GM12878 (cell line): Measurements from ENCODE around the gene RALGPS1. TPM values are rescaled to one million over a fixed set of nuclear protein-coding genes. Genes with fewer than 3 reads are reported as not detected.

Experiments used
- ATAC-seq: fragments of 200-7000 bp; cut with Tn5 transposase; 3 replicates; pipeline ENCODE4 v1.9.1; 2020; ENCODE audit warnings: mild to moderate bottlenecking, moderate library complexity
- BruUV-seq: library from RNA; stranded (reverse); fragments of 400-500 nt; replicated peaks from 2 replicates; lab custom pipeline; 2021; lab: Mats Ljungman, UMichigan
- CTCF ChIA-PET: fragments of 300-600 bp; sonication (Branson Sonifier 250); formaldehyde crosslinking; extraction: SDS; loops from one replicate; lab custom pipeline; 2021; ENCODE audit warnings: inconsistent platforms; lab: Yijun Ruan, JAX
- POLR2A ChIA-PET: fragments of 350-600 bp; formaldehyde crosslinking; extraction: SDS; loops from one replicate; lab custom pipeline; 2021; ENCODE audit warnings: inconsistent platforms; lab: Charles Lee
- RAD21 ChIA-PET: fragments of 300-600 bp; sonication (Branson Sonifier 250); formaldehyde crosslinking; loops from one replicate; lab custom pipeline; 2023; ENCODE audit warnings: antibody characterized with exemption; ENCODE audit not compliant: unreplicated experiment; lab: Charles Lee
- SMC1A ChIA-PET: fragments of 300-600 bp; sonication (Branson Sonifier 250); formaldehyde crosslinking; loops from one replicate; lab custom pipeline; 2023; ENCODE audit not compliant: unreplicated experiment, uncharacterized antibody; lab: Charles Lee
- DNase-seq: peaks from one replicate; pipeline ENCODE4 v3.0.0-alpha.2; 2011; ENCODE audit warnings: low read depth, low spot score
- FAIRE-seq: peaks from 3 replicates; lab custom pipeline; 2011; peaks lifted over from hg19 to GRCh38; lab: Jason Lieb, UNC
- H2AFZ ChIP-seq: 2 replicates; pipeline ENCODE4 v1.6.0; 2011; ENCODE audit warnings: low read depth, low read length, control low read depth; ENCODE audit not compliant: control insufficient read depth
- H3K27ac ChIP-seq: 2 replicates; pipeline ENCODE4 v1.5.1; 2011; ENCODE audit warnings: control low read depth; ENCODE audit not compliant: control insufficient read depth, insufficient read depth
- H3K27me3 ChIP-seq, 2 experiments: replicated peaks in 1 of 2; 2 replicates each; pipeline versions ENCODE4 v1.6.0 to v1.6.1; 2011; ENCODE audit warnings: low read length in 1 of 2; ENCODE audit not compliant: control insufficient read depth in 2 of 2, insufficient read depth in 2 of 2
- H3K36me3 ChIP-seq, 2 experiments: 2 replicates each; pipeline ENCODE4 v1.5.1; 2011; ENCODE audit warnings: low read length in 1 of 2; ENCODE audit not compliant: control insufficient read depth in 2 of 2, insufficient read depth in 2 of 2
- H3K4me1 ChIP-seq: 2 replicates; pipeline ENCODE4 v1.6.1; 2011; ENCODE audit warnings: mild to moderate bottlenecking, low read length, moderate library complexity, mixed read lengths; ENCODE audit not compliant: control insufficient read depth, insufficient read depth
- H3K4me2 ChIP-seq: 2 replicates; pipeline ENCODE4 v1.6.0; 2011; ENCODE audit warnings: control low read depth; ENCODE audit not compliant: control insufficient read depth, insufficient read depth
- H3K4me3 ChIP-seq: fragments of 200-600 bp; sonication (generic); 2 replicates; pipeline ENCODE4 v1.5.1; 2016
- H3K79me2 ChIP-seq: 2 replicates; pipeline ENCODE4 v1.6.0; 2011; ENCODE audit warnings: low read length; ENCODE audit not compliant: control insufficient read depth, insufficient read depth
- H3K9ac ChIP-seq: 2 replicates; pipeline ENCODE4 v1.8.0; 2011; ENCODE audit warnings: low read length, control low read depth, mixed read lengths; ENCODE audit not compliant: control insufficient read depth, insufficient read depth
- H3K9me3 ChIP-seq: replicated peaks from 3 replicates; pipeline ENCODE4 v1.5.1; 2011; ENCODE audit warnings: mild to moderate bottlenecking, low read length; ENCODE audit not compliant: control insufficient read depth, insufficient read depth
- H4K20me1 ChIP-seq: 2 replicates; pipeline ENCODE4 v1.6.0; 2011; ENCODE audit not compliant: control insufficient read depth, insufficient read depth
- BCL3 ChIP-seq: IDR thresholded peaks from 2 replicates; pipeline ENCODE4 v1.6.1; 2011; ENCODE audit warnings: borderline replicate concordance, low read depth, mild to moderate bottlenecking, moderate library complexity, low read length; ENCODE audit not compliant: insufficient read depth, poor library complexity, severe bottlenecking
- CEBPB ChIP-seq, 2 experiments: fragments of 150-350 bp in 1 of 2; IDR thresholded peaks; 2 replicates each; pipeline ENCODE4 v1.6.1; 2012 to 2014; ENCODE audit warnings: low read depth in 2 of 2, low read length in 2 of 2, borderline replicate concordance in 1 of 2, inconsistent platforms in 1 of 2
- HDAC2 ChIP-seq: fragments of 200-600 bp; sonication (generic); IDR thresholded peaks from 2 replicates; pipeline ENCODE4 v1.6.1; 2017
- MEF2B ChIP-seq: fragments of 450-650 bp; IDR thresholded peaks from 2 replicates; pipeline ENCODE4 v1.6.1; 2018; ENCODE audit warnings: mild to moderate bottlenecking, moderate library complexity; ENCODE audit not compliant: partially characterized antibody, poor library complexity, severe bottlenecking
- PAX8 ChIP-seq: fragments of 450-650 bp; IDR thresholded peaks from 2 replicates; pipeline ENCODE4 v1.6.1; 2017; ENCODE audit warnings: mild to moderate bottlenecking, moderate library complexity
- RUNX3 ChIP-seq: IDR thresholded peaks from 2 replicates; pipeline ENCODE4 v1.6.1; 2012; ENCODE audit warnings: low read length, inconsistent platforms
- SMARCA5 ChIP-seq: fragments of 450-650 bp; IDR thresholded peaks from 2 replicates; pipeline ENCODE4 v1.6.1; 2017; ENCODE audit warnings: mild to moderate bottlenecking
- SREBF1 ChIP-seq: IDR thresholded peaks from 2 replicates; pipeline ENCODE4 v1.6.1; 2012; ENCODE audit warnings: mild to moderate bottlenecking, low read length
- SUPT20H ChIP-seq: IDR thresholded peaks from 2 replicates; pipeline ENCODE4 v1.6.1; 2011; ENCODE audit warnings: low read depth, mild to moderate bottlenecking, low read length, moderate library complexity, borderline replicate concordance; ENCODE audit not compliant: control insufficient read depth
- YBX1 ChIP-seq: fragments of 450-650 bp; IDR thresholded peaks from 2 replicates; pipeline ENCODE4 v1.6.1; 2016; ENCODE audit warnings: antibody characterized with exemption
- ZZZ3 ChIP-seq: IDR thresholded peaks from 2 replicates; pipeline ENCODE4 v1.6.1; 2011; ENCODE audit warnings: low read depth; ENCODE audit not compliant: control insufficient read depth, insufficient read length
- WGBS: methylation state at CpG from one replicate; pipeline ENCODE4 v1.1.6; 2016; ENCODE audit warnings: low lambda C conversion rate; ENCODE audit not compliant: insufficient replicate concordance, insufficient coverage; ENCODE audit errors: missing lambda C conversion rate; 5-methylcytosine and 5-hydroxymethylcytosine counted together
- in situ Hi-C: fragments of 300-500 bp; cut with MboI; formaldehyde crosslinking; loops from 9 replicates; pipeline ENCODE4 v1.14.3; 2018; ENCODE audit warnings: mixed read lengths
- intact Hi-C: fragments of 100-400 bp; cut with micrococcal nuclease; formaldehyde crosslinking; loops from one replicate; pipeline ENCODE4 v1.14.2; 2022; ENCODE audit not compliant: unreplicated experiment
- polyA plus RNA-seq, 11 experiments: library from polyadenylated mRNA; depleted of rRNA in 4 of 11; unstranded in 6 of 11; stranded (reverse) in 5 of 11; fragments of >200 nt; fragmentation: Nextera tagmentation in 4 of 11; fragmentation: Illumina TruSeq in 1 of 11; extraction: Ambion mirVana in 4 of 11; extraction: Trizol in 1 of 11; gene quantifications; 1 replicate in 1 of 11; 2 replicates in 10 of 11; pipeline versions ENCODE4 v1.2.1 to v1.2.3, GENCODE V29; 2011 to 2016; ENCODE audit warnings: inconsistent platforms in 2 of 11, missing spikeins in 2 of 11, low read depth in 1 of 11
- total RNA-seq, 4 experiments: library from RNA; depleted of rRNA in 3 of 4; stranded (reverse); fragments of >200 nt in 3 of 4; fragmentation: Illumina TruSeq in 1 of 4; extraction: Trizol in 1 of 4; gene quantifications; 2 replicates each; pipeline versions ENCODE4 v1.2.1 to v1.2.3, GENCODE V29; 2013 to 2021

Gene RALGPS1
- total and polyA plus RNA-seq, 10 of the 15 experiments (the other 5 are each of a cell fraction or from before 2014, with no cell fraction given): 0.13 to 5.6 (median 2.7) TPM

- ChIA-PET POLR2A (no interaction called here), SMC1A (interaction anchor here (0.8 kb wide), 1 partner anchor 35 kb away, joined by 3 read pairs; no protein-coding TSS in a partner anchor), CTCF (no interaction called here), RAD21 (no interaction called here)
- in situ Hi-C loops (no loop called here), intact Hi-C loops (no loop called here)
- Histone ChIP-seq H3K4me3 (no peak overlapping the region), H3K4me1 (no peaks in the 10 kb centered on the region), H2AFZ (no peak overlapping the region), H4K20me1 (no peaks in the 10 kb centered on the region), H3K27ac (no peak overlapping the region), H3K36me3 (no peaks in the 10 kb centered on the region), H3K9me3 (no peaks in the 10 kb centered on the region), H3K79me2 (no peaks in the 10 kb centered on the region), H3K4me2 (no peak overlapping the region), H3K9ac (no peak overlapping the region), H3K27me3 (no peaks in the 10 kb centered on the region)
- TF ChIP-seq MEF2B: no peak
- no peak for TF ChIP-seq RUNX3
- TF ChIP-seq PAX8: no peak
- ATAC-seq: no peak
- WGBS: 82% methylated on average over 5 of the region's 5 CpGs
- BruUV-seq: no TSS peak
- DNase-seq: no peak
- FAIRE-seq: no peak
These were observed 99.0 kb downstream of the RALGPS1 start for GRCh38 chr9:127013597-127013996.

GRCh38 chr9:127014216-127014909, 99.8 kb downstream of the RALGPS1 start:
- H4K20me1 ChIP-seq: no peaks in the 10 kb centered on the region
- no peak overlapping the region for H2AFZ ChIP-seq
- no peaks in the 10 kb centered on the region for H3K27me3 ChIP-seq
- intact Hi-C loops (no loop called here), in situ Hi-C loops (no loop called here)
- no peak overlapping the region for H3K4me2 ChIP-seq
- no peaks in the 10 kb centered on the region for H3K36me3 ChIP-seq
- ChIA-PET CTCF (no interaction called here), POLR2A (no interaction called here), SMC1A (no interaction called here), RAD21 (no interaction called here)
- no peaks in the 10 kb centered on the region for H3K4me1 ChIP-seq
- 94% methylated on average over 4 of the region's 4 CpGs for WGBS
- ATAC-seq: no peak
- DNase-seq: no peak
- H3K9me3 ChIP-seq: no peaks in the 10 kb centered on the region
- BruUV-seq: no TSS peak
- TF ChIP-seq ZZZ3 (no peak), YBX1 (no peak), BCL3 (no peak), SMARCA5 (no peak), MEF2B (no peak), SUPT20H (no peak), SREBF1 (no peak), HDAC2 (no peak), CEBPB (IDR thresholded peaks at IDR 0.05; ENCODE audit: borderline replicate concordance in 1 of 2, low read depth in 2 of 2, low read length in 2 of 2) (no peak)
- H3K27ac ChIP-seq: no peak overlapping the region
- H3K4me3 ChIP-seq: no peak overlapping the region
- no peak overlapping the region for H3K9ac ChIP-seq
- FAIRE-seq: no peak
- no peaks in the 10 kb centered on the region for H3K79me2 ChIP-seq
